MM.1S (cell line): Measurements from ENCODE around the gene KLRC4.

Source experiments
- CTCF ChIP-seq: fragments of 300-600 bp; sonication (generic); IDR thresholded peaks from 2 replicates; pipeline ENCODE4 v1.5.1; 2016; ENCODE audit warnings: antibody characterized with exemption, low read length, mixed read lengths
- EZH2 ChIP-seq: fragments of 300-600 bp; sonication (generic); optimal IDR thresholded peaks from 2 replicates; pipeline ENCODE3; 2017; ENCODE audit warnings: low read depth, mild to moderate bottlenecking, antibody characterized with exemption, low read length, mixed read lengths
- EZH2phosphoT487 ChIP-seq: fragments of 300-600 bp; sonication (generic); IDR thresholded peaks from 2 replicates; pipeline ENCODE4 v1.6.1; 2018; ENCODE audit warnings: antibody characterized with exemption, low read length

- TF ChIP-seq CTCF (no peak), EZH2 (no peak), EZH2phosphoT487 (no peak)
These were observed 39.8 kb downstream of the KLRC4 start for GRCh38 chr12:10369557-10370415.
